Natural killer cell (primary cell): ENCODE measurements around the gene OR2C1. TPM values are rescaled to one million over a fixed set of nuclear protein-coding genes. Genes with fewer than 3 reads are reported as not detected.

Source experiments
- ATAC-seq, 3 donors: fragments of 150-1000 bp in 2 of 3; fragments of 200-7000 bp in 1 of 3; cut with Tn5 transposase; 1 replicate in 1 of 3; 2 replicates in 2 of 3; pipeline ENCODE4 v1.10.0; 2021; ENCODE audit warnings: mild to moderate bottlenecking in 2 of 3, moderate library complexity in 2 of 3
- DNase-seq, 2 donors: peaks; one replicate each; pipeline versions ENCODE4 v3.0.0 to v3.0.0-alpha.2; 2013 to 2021; ENCODE audit warnings: mixed read lengths in 1 of 2
- H3K27ac ChIP-seq: one replicate; pipeline ENCODE4 v1.5.1; 2013; ENCODE audit warnings: mild to moderate bottlenecking, low read length
- H3K27me3 ChIP-seq: one replicate; pipeline ENCODE4 v1.6.1; 2013; ENCODE audit warnings: low read length; ENCODE audit not compliant: control insufficient read depth, insufficient read depth
- H3K36me3 ChIP-seq: one replicate; pipeline ENCODE4 v1.6.1; 2013; ENCODE audit warnings: low read length; ENCODE audit not compliant: control insufficient read depth, insufficient read depth
- H3K4me1 ChIP-seq: one replicate; pipeline ENCODE4 v1.6.1; 2013; ENCODE audit warnings: low read length; ENCODE audit not compliant: control insufficient read depth, insufficient read depth
- H3K4me3 ChIP-seq: one replicate; pipeline ENCODE4 v1.5.1; 2013; ENCODE audit warnings: low read length
- H3K9me3 ChIP-seq: one replicate; pipeline ENCODE4 v1.6.1; 2013; ENCODE audit warnings: low read length; ENCODE audit not compliant: control insufficient read depth, insufficient read depth
- H3K27ac Mint-ChIP-seq, 2 donors: one replicate each; pipeline ENCODE4 v1.8.0; 2022; ENCODE audit warnings: mild to moderate bottlenecking in 2 of 2, mixed read lengths in 2 of 2, moderate library complexity in 1 of 2
- H3K27me3 Mint-ChIP-seq, 2 donors: one replicate each; pipeline ENCODE4 v1.8.0; 2022; ENCODE audit warnings: low read depth in 2 of 2, mixed read lengths in 2 of 2
- H3K36me3 Mint-ChIP-seq: one replicate; pipeline ENCODE4 v1.8.0; 2022; ENCODE audit warnings: mixed read lengths
- H3K4me1 Mint-ChIP-seq, 2 donors: one replicate each; pipeline ENCODE4 v1.8.0; 2022; ENCODE audit warnings: mixed read lengths in 2 of 2
- H3K4me3 Mint-ChIP-seq: one replicate; pipeline ENCODE4 v1.8.0; 2022; ENCODE audit warnings: mild to moderate bottlenecking, moderate library complexity, mixed read lengths
- H3K9me3 Mint-ChIP-seq, 2 donors: one replicate each; pipeline ENCODE4 v1.8.0; 2022; ENCODE audit warnings: mixed read lengths in 2 of 2
- WGBS: methylation state at CpG from one replicate; pipeline ENCODE4 v1.1.7; 2013; ENCODE audit warnings: missing lambda C conversion rate; ENCODE audit not compliant: insufficient coverage; 5-methylcytosine and 5-hydroxymethylcytosine counted together
- intact Hi-C: fragments of 100-400 bp; cut with micrococcal nuclease; formaldehyde crosslinking; loops from one replicate; pipeline ENCODE4 v1.14.2; 2022
- total RNA-seq, 4 donors: library from RNA; stranded (reverse); fragments of 120-200 nt in 1 of 4; gene quantifications; one replicate each; pipeline versions ENCODE4 v1.2.3 to v1.2.4, GENCODE V29; 2013 to 2022
- TF ChIP-seq, protein P1 (sequence below): fragments of 200-600 bp; IDR thresholded peaks from one replicate; pipeline ENCODE4 v1.8.0; 2022; ENCODE audit warnings: antibody characterized with exemption

Gene OR2C1
- total RNA-seq, 3 donors from 2014 or later (not counting 1 experiment from before 2014, with no cell fraction given): not detected

DNA sequence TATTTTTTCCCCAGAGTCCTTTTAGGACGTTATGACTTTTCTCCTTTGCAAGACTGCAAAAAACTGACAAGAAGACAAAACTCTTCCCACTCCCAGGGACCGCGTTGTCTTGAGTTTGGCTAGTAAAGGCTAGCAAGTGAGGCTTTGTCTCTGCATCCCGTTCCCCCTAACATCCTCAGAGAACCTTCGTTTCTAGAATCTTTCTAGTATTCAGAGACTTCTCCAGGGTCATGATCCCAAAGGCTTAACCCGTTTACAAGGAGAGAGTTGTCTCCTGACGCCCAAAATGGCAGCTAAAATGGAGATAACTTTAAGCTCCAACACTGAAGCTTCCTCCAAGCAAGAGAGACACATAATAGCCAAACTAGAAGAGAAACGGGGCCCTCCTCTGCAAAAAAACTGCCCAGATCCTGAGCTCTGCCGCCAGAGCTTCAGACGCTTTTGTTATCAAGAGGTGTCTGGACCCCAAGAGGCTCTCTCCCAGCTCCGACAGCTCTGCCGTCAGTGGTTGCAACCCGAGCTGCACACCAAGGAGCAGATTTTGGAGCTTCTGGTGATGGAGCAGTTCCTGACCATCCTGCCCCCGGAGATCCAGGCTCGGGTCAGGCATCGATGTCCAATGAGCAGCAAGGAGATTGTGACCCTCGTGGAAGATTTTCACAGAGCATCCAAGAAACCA, 46.2 kb downstream of the OR2C1 start:
- Mint-ChIP-seq H3K27ac (peak overlapping the region; percentile 87 to 90), H3K4me1 (peaks cover 33 to 41% of the 10 kb centered on the region in 2 donors), H3K9me3 (peaks cover 2 to 11% of the 10 kb centered on the region in 2 donors), H3K27me3 (no peaks in the 10 kb centered on the region), H3K4me3 (peak overlapping the region; percentile 95), H3K36me3 (peaks cover 24% of the 10 kb centered on the region)
- WGBS: 53% methylated on average over 16 of the region's 17 CpGs
- H3K36me3 ChIP-seq: peaks cover 26% of the 10 kb centered on the region
- peak overlapping the region; percentile 68 for H3K4me3 ChIP-seq
- H3K27me3 ChIP-seq: no peaks in the 10 kb centered on the region
- H3K27ac ChIP-seq: peak overlapping the region; percentile 58
- intact Hi-C loops: loop anchor here (1.0 kb wide), 3 partner anchors 55 to 119 kb away; partner anchors contain the start of gene ZNF263
- TF ChIP-seq, protein P1, sequence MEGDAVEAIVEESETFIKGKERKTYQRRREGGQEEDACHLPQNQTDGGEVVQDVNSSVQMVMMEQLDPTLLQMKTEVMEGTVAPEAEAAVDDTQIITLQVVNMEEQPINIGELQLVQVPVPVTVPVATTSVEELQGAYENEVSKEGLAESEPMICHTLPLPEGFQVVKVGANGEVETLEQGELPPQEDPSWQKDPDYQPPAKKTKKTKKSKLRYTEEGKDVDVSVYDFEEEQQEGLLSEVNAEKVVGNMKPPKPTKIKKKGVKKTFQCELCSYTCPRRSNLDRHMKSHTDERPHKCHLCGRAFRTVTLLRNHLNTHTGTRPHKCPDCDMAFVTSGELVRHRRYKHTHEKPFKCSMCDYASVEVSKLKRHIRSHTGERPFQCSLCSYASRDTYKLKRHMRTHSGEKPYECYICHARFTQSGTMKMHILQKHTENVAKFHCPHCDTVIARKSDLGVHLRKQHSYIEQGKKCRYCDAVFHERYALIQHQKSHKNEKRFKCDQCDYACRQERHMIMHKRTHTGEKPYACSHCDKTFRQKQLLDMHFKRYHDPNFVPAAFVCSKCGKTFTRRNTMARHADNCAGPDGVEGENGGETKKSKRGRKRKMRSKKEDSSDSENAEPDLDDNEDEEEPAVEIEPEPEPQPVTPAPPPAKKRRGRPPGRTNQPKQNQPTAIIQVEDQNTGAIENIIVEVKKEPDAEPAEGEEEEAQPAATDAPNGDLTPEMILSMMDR: no peak
- peaks cover 19% of the 10 kb centered on the region for H3K4me1 ChIP-seq
- H3K9me3 ChIP-seq: peaks cover under 1% of the 10 kb centered on the region
- no peak for ATAC-seq
- DNase-seq: no peak

Other genes starting within 250 kb of the OR2C1 start
- under 1 TPM in 1 of 3 donors, not detected in 2; 0.16 TPM for gene ZNF205, start 243.3 kb upstream of the OR2C1 start, total RNA-seq
- 1 to 10 TPM; 4.8 to 6.8 (median 5.1) TPM for gene ZNF213, start 220.9 kb upstream of the OR2C1 start, total RNA-seq
- not detected for gene OR1F1, start 167.7 kb upstream of the OR2C1 start, total RNA-seq
- 10 to 100 TPM in 1 of 3 donors, 1 to 10 TPM in 2; 5.3 to 10.9 (median 5.6) TPM for gene ZNF200, start 120.7 kb upstream of the OR2C1 start, total RNA-seq
- gene MEFV, start 99.3 kb upstream of the OR2C1 start, total RNA-seq: 1 to 10 TPM; 2.4 to 6.2 (median 5.4) TPM
- 10 to 100 TPM; 25.7 to 38.8 (median 28.1) TPM for gene ZNF263, start 72.4 kb upstream of the OR2C1 start, total RNA-seq
- gene TIGD7, start 50.5 kb upstream of the OR2C1 start, total RNA-seq: 1 to 10 TPM; 3.7 to 9.1 (median 3.7) TPM
- 10 to 100 TPM; 30.6 to 44.6 (median 39.0) TPM for gene ZNF75A, start 50.4 kb upstream of the OR2C1 start, total RNA-seq
- gene ZSCAN32, start 45.1 kb downstream of the OR2C1 start, total RNA-seq: 10 to 100 TPM in 2 of 3 donors, 1 to 10 TPM in 1; 7.5 to 14.2 (median 14.1) TPM
- 1 to 10 TPM; 3.5 to 9.0 (median 7.5) TPM for gene ZNF174, start 45.3 kb downstream of the OR2C1 start, total RNA-seq
- 1 to 10 TPM; 1.8 to 3.5 (median 2.8) TPM for gene ZNF597, start 87.6 kb downstream of the OR2C1 start, total RNA-seq
- gene NAA60, start 87.8 kb downstream of the OR2C1 start, total RNA-seq: 10 to 100 TPM; 45.1 to 69.0 (median 58.9) TPM
- gene C16orf90, start 139.6 kb downstream of the OR2C1 start, total RNA-seq: not detected
- 1 to 10 TPM; 4.0 to 6.2 (median 4.7) TPM for gene CLUAP1, start 145.1 kb downstream of the OR2C1 start, total RNA-seq
- 100 to 1,000 TPM in 2 of 3 donors, 10 to 100 TPM in 1; 98.8 to 145 (median 133) TPM for gene NLRC3, start 221.5 kb downstream of the OR2C1 start, total RNA-seq